Breast epithelium (tissue), 4 donors: ENCODE results near the gene GPR153. TPM values are rescaled to one million over a fixed set of nuclear protein-coding genes. Genes with fewer than 3 reads are reported as not detected.
A peak's percentile ranks its signal among the peaks of the same experiment; 100 is the strongest.

ENCODE experiments used
- DNase-seq, 2 donors: peaks; one replicate each; pipeline ENCODE4 v3.0.0-alpha.2; 2019; ENCODE audit warnings: low spot score in 2 of 2
- H3K27ac ChIP-seq, 2 donors: fragments of 200-600 bp; sonication (generic) in 1 of 2; one replicate each; pipeline ENCODE4 v1.5.1; 2016 to 2019; ENCODE audit warnings: mild to moderate bottlenecking in 1 of 2
- H3K27me3 ChIP-seq, 2 donors: fragments of 200-600 bp; sonication (generic) in 1 of 2; one replicate each; pipeline versions ENCODE4 v1.5.1 to v1.6.0; 2017 to 2019; ENCODE audit warnings: control low read depth in 1 of 2, mild to moderate bottlenecking in 1 of 2
- H3K36me3 ChIP-seq: fragments of 200-600 bp; one replicate; pipeline ENCODE4 v1.5.1; 2019
- H3K4me1 ChIP-seq, 2 donors: fragments of 200-600 bp; sonication (generic); one replicate each; pipeline ENCODE4 v1.5.1; 2016 to 2019; ENCODE audit warnings: control low read depth in 1 of 2
- H3K4me3 ChIP-seq, 3 donors: fragments of 200-600 bp; sonication (generic); 1 replicate in 2 of 3; 2 replicates in 1 of 3; pipeline ENCODE4 v1.5.1; 2016 to 2019; ENCODE audit warnings: mild to moderate bottlenecking in 3 of 3, moderate library complexity in 2 of 3
- H3K9me3 ChIP-seq, 2 donors: fragments of 200-600 bp; sonication (generic) in 1 of 2; one replicate each; pipeline ENCODE4 v1.5.1; 2016 to 2019; ENCODE audit warnings: control low read depth in 1 of 2
- CTCF ChIP-seq, 3 donors: fragments of 450-650 bp; IDR thresholded peaks; one replicate each; pipeline ENCODE4 v1.5.1; 2016 to 2017; ENCODE audit warnings: antibody characterized with exemption in 3 of 3, mild to moderate bottlenecking in 3 of 3, moderate library complexity in 3 of 3
- POLR2A ChIP-seq: fragments of 450-650 bp; IDR thresholded peaks from one replicate; pipeline ENCODE4 v1.6.1; 2016; ENCODE audit warnings: antibody characterized with exemption, mild to moderate bottlenecking, moderate library complexity
- POLR2AphosphoS5 ChIP-seq, 3 donors: sonication (generic); formaldehyde crosslinking; IDR thresholded peaks; one replicate each; pipeline ENCODE4 v1.6.1; 2017; ENCODE audit warnings: antibody characterized with exemption in 3 of 3
- intact Hi-C: fragments of 100-400 bp; cut with DNase I; formaldehyde crosslinking; loops from one replicate; pipeline ENCODE4 v1.15.1; 2023; ENCODE audit warnings: low total_unique reads
- total RNA-seq, 3 donors: library from RNA; depleted of rRNA; stranded (reverse); fragments of >200 nt; gene quantifications; one replicate each; pipeline ENCODE4 v1.1.0, GENCODE V29; 2016

The GPR153 gene
- total RNA-seq, 3 donors from 2014 or later = 5.4 to 34.6 (median 6.6) TPM

GRCh38 chr1:6276811-6277555, 16.1 kb upstream of the GPR153 start:
- Histone ChIP-seq H3K4me3 (peak overlapping the region in 1 of 3 donors; percentile 41), H3K36me3 (no peaks in the 10 kb centered on the region), H3K4me1 (no peaks in the 10 kb centered on the region), H3K27ac (no peak overlapping the region), H3K9me3 (no peaks in the 10 kb centered on the region), H3K27me3 (no peaks in the 10 kb centered on the region)
- intact Hi-C loops = no loop called here
- no peak for DNase-seq
- TF ChIP-seq POLR2AphosphoS5 (IDR thresholded peaks at IDR 0.05) (no peak), CTCF (IDR thresholded peaks at IDR 0.05) (no peak), POLR2A (no peak)

- intact Hi-C loops = no loop called here
- H3K27ac ChIP-seq = peak overlapping the region in 1 of 2 donors; percentile 75
- H3K4me1 ChIP-seq = no peaks in the 10 kb centered on the region
- H3K36me3 ChIP-seq = no peaks in the 10 kb centered on the region
- peak overlapping the region in 1 of 3 donors; percentile 41 for H3K4me3 ChIP-seq
- no peaks in the 10 kb centered on the region for H3K9me3 ChIP-seq
- TF ChIP-seq POLR2AphosphoS5 (IDR thresholded peaks at IDR 0.05) (peak in 1 of 3 donors; percentile 10), POLR2A (no peak)
- no peaks in the 10 kb centered on the region for H3K27me3 ChIP-seq
- DNase-seq = no peak
Measured at GRCh38 chr1:6275826-6276782, 15.2 kb upstream of the GPR153 start.

GRCh38 chr1:6274622-6275139, 13.8 kb upstream of the GPR153 start:
- no peak overlapping the region for H3K27ac ChIP-seq
- H3K4me1 ChIP-seq = no peaks in the 10 kb centered on the region
- no peaks in the 10 kb centered on the region for H3K27me3 ChIP-seq
- H3K4me3 ChIP-seq = no peak overlapping the region
- no peaks in the 10 kb centered on the region for H3K9me3 ChIP-seq
- TF ChIP-seq POLR2AphosphoS5 (IDR thresholded peaks at IDR 0.05) (no peak), POLR2A (no peak)
- H3K36me3 ChIP-seq = no peaks in the 10 kb centered on the region
- DNase-seq = no peak
- intact Hi-C loops = no loop called here

- Histone ChIP-seq H3K27ac (no peak overlapping the region), H3K4me1 (no peaks in the 10 kb centered on the region), H3K4me3 (no peak overlapping the region), H3K36me3 (no peaks in the 10 kb centered on the region), H3K27me3 (no peaks in the 10 kb centered on the region), H3K9me3 (no peaks in the 10 kb centered on the region)
- TF ChIP-seq CTCF (IDR thresholded peaks at IDR 0.05) (no peak), POLR2AphosphoS5 (IDR thresholded peaks at IDR 0.05) (no peak), POLR2A (no peak)
- intact Hi-C loops = no loop called here
- no peak for DNase-seq
Measured at GRCh38 chr1:6274102-6274501, 13.2 kb upstream of the GPR153 start.

- no peaks in the 10 kb centered on the region for H3K9me3 ChIP-seq
Measured at GRCh38 chr1:6273380-6273891, 12.5 kb upstream of the GPR153 start.

More at GRCh38 chr1:6273380-6273891, 12.5 kb upstream of the GPR153 start:
- H3K27me3 ChIP-seq = no peaks in the 10 kb centered on the region
- TF ChIP-seq CTCF (IDR thresholded peaks at IDR 0.05) = no peak
- TF ChIP-seq POLR2AphosphoS5 (IDR thresholded peaks at IDR 0.05) = no peak
- TF ChIP-seq POLR2A = no peak
- intact Hi-C loops = no loop called here
- no peak overlapping the region for H3K4me3 ChIP-seq
- no peaks in the 10 kb centered on the region for H3K36me3 ChIP-seq
- H3K4me1 ChIP-seq = no peaks in the 10 kb centered on the region
- H3K27ac ChIP-seq = no peak overlapping the region
- no peak for DNase-seq
